ENCODE measurements around the gene ROBO1.

GRCh38 chr3:78690766-78691165 is 1077.0 kb downstream of the ROBO1 start:
- TF ChIP-seq EZH2 (IDR thresholded peaks at IDR 0.05) (no peak), POLR2AphosphoS5 (IDR thresholded peaks at IDR 0.05; ENCODE audit: borderline replicate concordance, low read depth, low read length) (no peak)

Data from SK-N-MC (cell line).